DMS153 (cell line): Measurements from ENCODE around the gene FMN2.

ENCODE experiments used
- DNase-seq: peaks from one replicate; lab custom pipeline; 2025; lab: John Stamatoyannopoulos, UW

The FMN2 gene

GRCh38 chr1:240098534-240098933, 6.9 kb downstream of the FMN2 start:
- no peak for DNase-seq

GRCh38 chr1:240099329-240099728, 7.6 kb downstream of the FMN2 start:
- DNase-seq, result no peak

- DNase-seq, result no peak
Measured at GRCh38 chr1:240099748-240100147, 8.1 kb downstream of the FMN2 start.

DNA sequence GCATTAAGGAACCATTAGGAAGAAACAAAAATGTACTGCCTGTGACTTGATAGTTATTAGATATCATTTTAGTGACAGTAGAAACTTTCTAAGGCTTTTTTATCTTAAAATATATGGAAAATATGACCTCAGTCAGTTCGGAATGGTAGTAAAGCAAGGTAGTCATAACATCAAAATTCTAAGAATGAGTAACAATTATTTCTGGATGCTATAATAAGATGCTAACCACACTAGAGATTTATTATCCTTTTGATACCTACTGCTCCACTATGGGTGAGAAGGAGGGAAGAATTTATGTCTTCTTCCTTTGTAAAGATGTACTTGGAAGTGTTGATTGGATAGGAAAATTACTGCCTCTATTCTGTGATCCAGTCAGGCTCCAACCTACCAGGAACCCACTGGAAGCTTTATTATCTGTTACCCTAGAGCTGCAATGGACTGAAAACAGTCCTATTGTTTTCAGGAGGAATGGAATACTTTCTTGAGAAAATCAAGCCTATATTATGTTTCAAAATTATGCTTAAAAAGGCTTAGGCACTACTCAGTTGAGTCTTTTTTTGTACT, 8.8 kb downstream of the FMN2 start:
- DNase-seq, result no peak

GRCh38 chr1:240101306-240101705, 9.6 kb downstream of the FMN2 start:
- DNase-seq, result no peak

GRCh38 chr1:240101737-240102136, 10.1 kb downstream of the FMN2 start:
- no peak for DNase-seq

DNA sequence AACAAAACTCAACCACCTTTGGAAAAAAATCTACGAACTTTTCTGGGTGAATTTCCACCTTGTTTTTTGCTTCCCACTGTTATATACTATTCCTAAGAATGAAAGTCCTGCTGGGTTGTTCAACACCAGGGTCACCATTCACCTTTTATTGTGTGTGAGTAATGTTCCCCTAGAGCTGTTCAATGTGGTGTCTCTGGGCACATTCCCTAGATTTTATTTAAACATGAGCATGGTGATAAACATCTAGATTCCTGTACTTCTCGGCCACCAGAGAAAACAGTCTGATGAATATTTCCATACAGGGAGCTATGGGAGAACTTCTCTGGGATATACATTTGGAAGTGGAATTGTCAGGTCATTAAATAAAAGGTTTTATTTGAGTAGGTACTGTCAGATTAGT, 13.0 kb downstream of the FMN2 start:
- DNase-seq, result no peak

DNA sequence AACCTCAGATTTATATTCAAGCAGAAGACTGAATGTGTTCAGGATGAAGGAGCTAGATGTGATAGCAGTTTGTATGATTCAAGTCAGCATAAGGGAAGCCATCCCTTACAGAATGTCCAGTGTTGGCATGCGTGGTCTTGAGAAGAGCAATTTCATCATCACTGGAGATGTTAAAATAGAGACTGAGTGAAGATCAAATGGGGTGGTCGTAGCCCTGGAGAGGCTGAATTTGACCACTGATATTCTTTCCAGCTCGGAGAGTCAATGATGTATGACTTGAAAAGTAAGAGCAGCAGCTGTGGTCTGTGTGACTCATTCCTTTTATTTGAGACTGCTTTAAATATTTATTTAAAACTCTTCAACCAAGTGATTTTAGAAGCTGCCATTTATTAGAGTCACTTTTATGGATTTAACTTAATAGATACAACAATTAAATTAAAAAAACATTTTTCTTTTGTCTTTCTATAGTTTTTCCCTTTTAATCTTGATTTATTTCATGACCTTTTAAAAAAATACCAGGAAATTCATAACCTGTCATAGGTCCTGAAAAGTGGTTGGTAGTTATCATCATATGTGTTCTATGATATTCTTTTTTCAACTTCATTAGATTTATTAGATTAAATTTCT, 15.5 kb downstream of the FMN2 start:
- DNase-seq, result no peak

DNA sequence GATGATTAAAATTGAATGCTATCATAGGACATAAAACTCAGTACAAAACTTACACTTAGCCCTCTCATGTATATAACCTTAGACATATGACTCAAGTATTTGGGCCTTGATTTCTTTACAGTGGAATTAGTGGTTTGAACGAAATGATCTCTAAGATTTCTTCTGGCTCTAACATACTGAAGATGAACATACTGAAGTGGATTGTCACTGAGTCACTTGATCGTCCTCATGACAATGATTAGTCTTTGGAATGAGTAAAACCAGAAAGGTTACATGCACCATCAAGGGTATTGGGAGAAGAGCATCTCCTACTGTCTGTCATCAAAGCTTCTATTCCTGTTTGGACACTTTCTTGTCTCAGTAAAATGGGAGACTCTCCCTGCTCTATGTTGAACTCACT, 17.4 kb downstream of the FMN2 start:
- DNase-seq, result no peak

- DNase-seq, result no peak
Measured at GRCh38 chr1:240109920-240110636, 18.4 kb downstream of the FMN2 start.

DNA sequence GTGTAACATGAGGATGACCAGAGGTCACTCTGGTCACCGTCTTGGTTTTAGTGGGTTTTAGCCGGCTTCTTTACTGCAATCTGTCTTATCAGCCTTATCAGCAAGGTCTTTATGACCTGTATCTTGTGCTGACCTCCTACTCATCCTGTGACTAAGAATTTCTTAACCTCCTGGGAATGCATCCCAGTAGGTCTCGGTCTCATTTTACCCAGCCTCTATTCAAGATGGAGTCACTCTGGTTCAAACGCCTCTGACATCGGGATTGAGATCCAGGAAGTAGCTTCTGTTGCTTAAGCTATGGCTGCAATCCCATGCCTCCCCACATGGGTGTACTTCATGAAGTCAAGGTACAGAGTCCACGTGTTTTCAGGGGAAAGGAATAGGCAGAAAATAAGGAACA, 19.9 kb downstream of the FMN2 start:
- DNase-seq, result no peak

- no peak for DNase-seq
Measured at GRCh38 chr1:240114222-240114621, 22.5 kb downstream of the FMN2 start.

DNA sequence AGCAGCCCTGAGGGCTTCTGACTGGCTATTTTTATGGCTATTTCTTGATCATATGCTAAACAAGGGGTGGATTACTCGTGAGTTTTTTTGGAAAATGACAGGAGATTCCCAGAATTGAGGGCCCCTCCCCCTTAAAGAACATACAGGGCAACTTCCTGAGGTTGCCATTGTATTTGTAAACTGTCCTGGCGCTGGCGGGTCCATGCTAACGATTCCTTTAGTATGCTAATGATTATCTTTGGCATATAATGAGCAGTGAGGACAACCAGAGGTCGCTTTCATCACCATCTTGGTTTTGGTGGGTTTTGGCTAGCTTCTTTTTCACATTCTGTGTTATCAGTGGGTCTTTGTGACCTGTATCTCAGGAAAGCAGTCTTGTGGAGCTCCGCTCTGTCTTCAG, 24.1 kb downstream of the FMN2 start:
- DNase-seq, result no peak

DNA sequence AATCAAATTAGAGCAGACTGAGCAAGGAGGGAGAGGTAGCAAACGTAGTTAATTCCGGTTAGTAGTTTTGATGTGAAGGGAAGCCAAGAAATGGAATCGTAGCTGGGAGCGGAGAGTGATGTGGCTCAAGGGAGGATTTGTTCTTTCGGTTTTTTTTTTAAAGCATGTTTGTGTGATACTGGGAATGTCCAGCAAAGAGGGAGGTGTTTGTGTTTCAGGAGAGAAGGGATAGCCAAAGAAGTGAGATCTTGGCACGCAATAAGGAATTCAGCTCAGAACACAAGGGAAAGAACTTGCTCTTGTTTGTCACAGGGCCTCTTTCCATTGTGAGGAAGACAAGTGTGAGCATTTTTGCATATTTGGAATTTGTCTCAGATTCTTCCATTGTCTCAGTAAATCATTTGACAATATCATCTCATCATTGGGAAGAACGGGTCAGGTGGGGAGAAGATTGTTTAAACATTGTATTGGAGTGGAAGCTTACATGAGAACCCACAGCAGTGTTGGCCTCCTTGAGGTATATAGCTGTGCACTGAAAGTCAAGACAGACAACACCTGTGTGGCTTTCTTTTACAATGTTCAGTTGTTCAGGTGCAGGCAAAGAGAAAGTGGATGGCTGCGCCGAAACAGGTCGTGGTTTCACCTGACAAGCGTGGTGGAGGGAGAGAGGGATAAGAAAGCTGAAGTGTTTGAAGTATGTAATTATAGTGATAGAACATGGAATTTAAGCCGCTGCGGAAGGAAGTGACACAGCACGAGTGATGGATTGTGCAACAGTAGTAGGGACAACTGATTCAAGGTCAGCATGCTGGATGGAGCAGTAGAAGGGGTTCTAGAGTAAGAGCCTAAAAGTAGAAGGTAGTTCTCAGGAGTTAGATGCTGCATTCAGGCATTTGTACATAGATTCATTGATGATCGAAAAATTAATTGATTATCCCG, 25.4 kb downstream of the FMN2 start:
- no peak for DNase-seq

GRCh38 chr1:240117930-240118329, 26.2 kb downstream of the FMN2 start:
- DNase-seq, result no peak

GRCh38 chr1:240122639-240123613, 31.2 kb downstream of the FMN2 start:
- DNase-seq, result peak; percentile 60

- no peak for DNase-seq
Measured at GRCh38 chr1:240126821-240127220, 35.1 kb downstream of the FMN2 start.

DNA sequence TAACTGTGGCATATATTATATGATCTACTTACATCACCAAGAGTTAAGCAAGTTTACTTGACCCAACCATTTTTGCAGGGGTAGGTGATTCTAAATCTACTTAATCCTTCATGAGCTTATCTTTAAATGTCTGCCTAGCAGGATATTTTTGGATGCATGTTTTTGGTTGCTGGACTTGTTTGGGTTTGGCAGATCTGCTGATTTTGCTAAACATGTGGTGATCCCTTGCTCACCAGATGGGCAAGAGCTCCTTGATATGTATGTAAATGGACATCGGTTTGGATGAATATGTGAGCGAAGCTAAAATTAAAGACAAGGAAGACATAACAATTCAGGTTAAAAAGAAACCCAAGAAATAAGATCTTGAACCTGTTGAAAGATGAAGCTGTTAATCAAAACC, 36.7 kb downstream of the FMN2 start:
- no peak for DNase-seq

GRCh38 chr1:240134113-240134512, 42.4 kb downstream of the FMN2 start:
- no peak for DNase-seq

DNA sequence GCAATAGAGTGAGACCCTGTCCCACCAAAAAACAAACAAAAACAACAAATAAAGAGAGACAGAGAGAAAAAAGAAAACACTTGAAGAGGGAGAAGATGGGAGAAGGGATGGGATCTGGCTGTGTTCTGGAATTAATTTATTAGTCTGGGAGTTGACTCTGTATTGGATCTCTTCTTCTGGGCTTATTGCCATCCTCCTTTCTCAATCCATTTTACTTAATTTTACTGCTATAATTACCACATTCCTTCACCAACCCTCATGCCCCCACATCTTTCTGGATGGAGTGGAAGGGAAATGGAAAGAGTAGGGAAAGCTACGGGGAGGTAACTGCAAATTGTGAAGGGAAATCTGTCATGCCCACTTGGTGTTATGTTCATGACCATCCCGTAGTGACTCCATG, 42.9 kb downstream of the FMN2 start:
- DNase-seq, result no peak

DNA sequence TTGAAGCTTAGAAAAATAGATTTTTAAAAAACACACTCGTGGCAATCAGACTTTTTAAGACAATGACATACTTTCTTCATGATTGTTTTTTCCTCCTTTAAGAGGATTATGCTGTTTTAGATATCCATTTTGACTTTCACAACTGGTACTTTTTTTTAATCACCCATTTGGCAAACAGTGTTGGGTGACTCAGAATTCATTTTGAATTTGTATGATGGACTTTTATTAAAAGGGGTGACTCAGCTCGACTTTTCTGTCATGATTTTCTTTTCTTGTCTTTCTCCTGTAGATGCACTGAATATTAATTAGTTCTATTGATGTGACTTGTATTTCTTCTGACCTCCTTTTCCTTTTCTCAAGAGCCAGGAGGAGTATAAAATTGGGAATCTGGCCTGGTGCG, 44.7 kb downstream of the FMN2 start:
- no peak for DNase-seq
